Lower leg skin (tissue), 4 donors: ENCODE data around the gene SP6. TPM values are rescaled to one million over a fixed set of nuclear protein-coding genes. Genes with fewer than 3 reads are reported as not detected.

Experiments
- DNase-seq, 2 donors: peaks; one replicate each; pipeline ENCODE4 v3.0.0-alpha.2; 2019; ENCODE audit warnings: low spot score in 2 of 2
- H3K4me3 ChIP-seq: fragments of 200-600 bp; sonication (generic); 2 replicates; pipeline ENCODE4 v1.5.1; 2017; ENCODE audit warnings: mild to moderate bottlenecking, low read depth; ENCODE audit not compliant: poor library complexity, severe bottlenecking
- POLR2A ChIP-seq, 2 donors: fragments of 450-650 bp; IDR thresholded peaks; one replicate each; pipeline ENCODE4 v1.6.1; 2016 to 2017; ENCODE audit warnings: antibody characterized with exemption in 2 of 2, mild to moderate bottlenecking in 1 of 2, moderate library complexity in 1 of 2
- WGBS, 2 donors: methylation state at CpG; one replicate each; pipeline ENCODE4 v1.1.5; 2018; 5-methylcytosine and 5-hydroxymethylcytosine counted together
- intact Hi-C: fragments of 100-400 bp; cut with DNase I; formaldehyde crosslinking; loops from one replicate; pipeline ENCODE4 v1.15.0; 2023; ENCODE audit warnings: low total_unique reads
- total RNA-seq, 4 donors: library from RNA; depleted of rRNA; stranded (reverse); fragments of >200 nt; gene quantifications; one replicate each; pipeline ENCODE4 v1.1.0, GENCODE V29; 2016
- TF ChIP-seq, protein P1 (sequence below), 3 donors: fragments of 450-650 bp; IDR thresholded peaks; one replicate each; pipeline ENCODE4 v1.5.1; 2016; ENCODE audit warnings: antibody characterized with exemption in 3 of 3, mild to moderate bottlenecking in 3 of 3, moderate library complexity in 2 of 3

Gene SP6
- total RNA-seq, 4 donors from 2014 or later = 21.9 to 29.9 (median 24.7) TPM

DNA sequence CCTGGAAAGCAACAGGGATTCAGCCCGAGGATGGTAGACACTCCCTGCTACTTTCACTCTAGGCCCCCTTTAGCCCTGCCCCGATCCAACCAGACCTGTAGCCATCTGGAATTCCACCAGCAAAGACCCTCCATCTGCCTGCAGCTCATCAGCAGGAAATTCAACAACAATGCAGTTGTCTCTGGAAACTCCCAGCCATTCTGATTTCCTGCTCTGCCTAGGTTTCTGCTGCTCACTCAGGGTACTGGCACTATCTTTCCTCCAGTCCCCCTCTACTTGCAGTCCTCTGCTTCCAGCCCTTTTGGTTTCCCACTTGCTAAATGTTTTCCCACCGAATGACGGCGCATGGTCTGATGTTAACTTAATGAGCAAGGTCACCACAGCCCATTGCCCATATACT is 2.7 kb upstream of the SP6 start:
- H3K4me3 ChIP-seq = no peak overlapping the region
- intact Hi-C loops = no loop called here
- DNase-seq = no peak
- 34 to 56% methylated on average over 5 of the region's 5 CpGs for WGBS, 2 donors
- TF ChIP-seq POLR2A (IDR thresholded peaks at IDR 0.05) = no peak
- TF ChIP-seq, protein P1, sequence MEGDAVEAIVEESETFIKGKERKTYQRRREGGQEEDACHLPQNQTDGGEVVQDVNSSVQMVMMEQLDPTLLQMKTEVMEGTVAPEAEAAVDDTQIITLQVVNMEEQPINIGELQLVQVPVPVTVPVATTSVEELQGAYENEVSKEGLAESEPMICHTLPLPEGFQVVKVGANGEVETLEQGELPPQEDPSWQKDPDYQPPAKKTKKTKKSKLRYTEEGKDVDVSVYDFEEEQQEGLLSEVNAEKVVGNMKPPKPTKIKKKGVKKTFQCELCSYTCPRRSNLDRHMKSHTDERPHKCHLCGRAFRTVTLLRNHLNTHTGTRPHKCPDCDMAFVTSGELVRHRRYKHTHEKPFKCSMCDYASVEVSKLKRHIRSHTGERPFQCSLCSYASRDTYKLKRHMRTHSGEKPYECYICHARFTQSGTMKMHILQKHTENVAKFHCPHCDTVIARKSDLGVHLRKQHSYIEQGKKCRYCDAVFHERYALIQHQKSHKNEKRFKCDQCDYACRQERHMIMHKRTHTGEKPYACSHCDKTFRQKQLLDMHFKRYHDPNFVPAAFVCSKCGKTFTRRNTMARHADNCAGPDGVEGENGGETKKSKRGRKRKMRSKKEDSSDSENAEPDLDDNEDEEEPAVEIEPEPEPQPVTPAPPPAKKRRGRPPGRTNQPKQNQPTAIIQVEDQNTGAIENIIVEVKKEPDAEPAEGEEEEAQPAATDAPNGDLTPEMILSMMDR (IDR thresholded peaks at IDR 0.05) = no peak

DNA sequence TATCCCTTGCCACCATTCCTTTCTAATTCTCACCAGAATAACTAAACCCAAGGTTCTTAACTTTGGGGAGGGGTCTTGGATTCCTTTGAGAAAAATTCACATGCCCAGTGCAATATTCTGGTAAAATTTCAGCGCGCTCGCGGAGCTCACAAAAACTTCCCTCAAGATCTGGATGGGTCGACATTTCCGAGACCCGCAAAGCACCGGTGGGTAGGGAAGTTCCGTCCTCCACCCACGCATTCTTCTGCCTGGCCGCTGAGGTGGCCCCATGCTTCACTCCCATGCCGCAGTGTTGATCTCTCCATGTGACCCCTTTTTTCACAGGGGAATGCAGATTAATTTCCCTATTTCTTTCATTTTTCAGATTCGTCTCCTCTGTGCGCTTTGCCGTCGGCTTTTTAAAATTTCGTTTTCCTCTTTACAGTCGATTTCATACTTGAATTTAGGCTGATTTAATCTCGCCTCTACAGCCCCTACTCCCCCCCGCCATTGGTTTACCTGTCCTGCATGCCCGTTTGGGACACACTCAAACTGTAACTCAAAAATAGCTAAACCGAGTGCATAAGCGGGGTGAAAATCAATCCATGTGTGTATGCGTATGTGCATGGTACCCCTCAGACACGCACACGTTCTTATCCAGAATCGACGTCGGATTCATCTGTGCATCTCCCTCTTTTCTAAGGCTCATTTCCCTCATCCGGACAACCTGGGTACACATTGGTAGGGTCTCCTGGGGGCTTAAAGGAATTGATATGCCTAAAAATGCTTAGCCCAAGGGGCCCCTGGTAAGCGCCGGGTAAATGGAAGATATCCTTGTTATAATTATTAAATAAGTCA is 1.4 kb upstream of the SP6 start:
- WGBS, 2 donors = 46 to 53% methylated on average over 32 of the region's 32 CpGs
- TF ChIP-seq, protein P1 (IDR thresholded peaks at IDR 0.05) = no peak
- TF ChIP-seq POLR2A (IDR thresholded peaks at IDR 0.05) = no peak
- intact Hi-C loops = no loop called here
- H3K4me3 ChIP-seq = no peak overlapping the region
- DNase-seq = no peak

DNA sequence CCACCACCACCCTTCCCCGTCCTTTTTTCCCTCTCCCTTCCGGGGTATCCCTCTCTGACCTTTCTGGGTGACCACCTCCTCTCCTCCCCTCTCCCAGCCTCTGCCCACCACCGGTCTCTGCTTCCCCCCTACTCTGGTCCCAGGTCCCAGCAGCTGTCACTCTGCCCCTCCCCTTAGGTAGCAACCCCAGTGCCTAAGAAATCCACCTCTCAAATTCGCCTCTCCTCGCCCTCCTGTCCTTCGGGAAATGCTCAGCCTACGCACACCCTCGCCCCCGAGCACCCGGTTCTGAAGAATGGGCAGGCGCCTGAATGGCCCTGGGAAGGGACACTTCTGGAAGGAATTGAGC is 775 bp upstream of the SP6 start:
- TF ChIP-seq, protein P1 (IDR thresholded peaks at IDR 0.05) = no peak
- no peak for TF ChIP-seq POLR2A (IDR thresholded peaks at IDR 0.05)
- no peak overlapping the region for H3K4me3 ChIP-seq
- intact Hi-C loops = loop anchor here (2.0 kb wide), 1 partner anchor 217 kb away; no protein-coding TSS in a partner anchor
- 26 to 37% methylated on average over 11 of the region's 11 CpGs for WGBS, 2 donors
- no peak for DNase-seq

DNA sequence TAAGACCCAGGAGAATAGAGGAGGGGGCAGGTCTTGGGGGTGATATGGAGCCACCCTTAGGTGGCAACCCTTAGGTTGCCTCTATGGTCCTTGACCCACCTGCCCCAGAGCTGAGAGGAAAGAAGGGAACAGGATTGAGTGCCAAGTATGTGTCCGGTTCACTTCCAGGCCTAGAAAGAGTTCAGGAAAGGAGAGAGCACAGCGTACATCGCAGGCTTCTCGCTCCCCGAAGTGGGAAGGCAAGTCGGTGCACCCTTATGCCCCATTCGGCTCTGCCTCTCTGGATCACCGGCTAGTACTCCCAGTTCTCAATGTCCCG is 631 bp downstream of the SP6 start:
- no peak for DNase-seq
- 22 to 45% methylated on average over 9 of the region's 9 CpGs for WGBS, 2 donors
- intact Hi-C loops = loop anchor here (2.0 kb wide), 1 partner anchor 218 kb away; no protein-coding TSS in a partner anchor
- TF ChIP-seq, protein P1 (IDR thresholded peaks at IDR 0.05) = no peak
- no peak for TF ChIP-seq POLR2A (IDR thresholded peaks at IDR 0.05)
- H3K4me3 ChIP-seq = peak overlapping the region; percentile 21

DNA sequence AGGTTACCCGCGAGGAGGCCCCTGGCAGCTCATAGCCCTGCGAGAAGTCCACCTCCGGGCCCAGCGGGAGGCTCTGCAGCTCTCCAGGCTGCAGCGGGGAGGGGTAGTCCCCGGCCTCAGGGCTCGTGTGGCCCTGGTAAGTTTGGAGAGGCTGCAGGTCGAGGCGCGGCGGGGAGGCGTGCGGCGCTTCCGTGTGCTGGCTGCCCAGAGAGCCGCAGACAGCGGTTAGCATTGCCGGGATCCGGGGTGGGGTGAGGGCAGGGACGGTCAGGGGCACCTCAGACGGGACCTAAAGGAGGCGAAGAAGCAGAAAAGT is 2.8 kb downstream of the SP6 start:
- intact Hi-C loops = loop anchor here (2.0 kb wide), 1 partner anchor 99 kb away; no protein-coding TSS in a partner anchor
- TF ChIP-seq POLR2A (IDR thresholded peaks at IDR 0.05) = no peak
- 66 to 71% methylated on average over 18 to 23 of the region's 23 CpGs for WGBS, 2 donors
- DNase-seq = no peak
- H3K4me3 ChIP-seq = no peak overlapping the region

DNA sequence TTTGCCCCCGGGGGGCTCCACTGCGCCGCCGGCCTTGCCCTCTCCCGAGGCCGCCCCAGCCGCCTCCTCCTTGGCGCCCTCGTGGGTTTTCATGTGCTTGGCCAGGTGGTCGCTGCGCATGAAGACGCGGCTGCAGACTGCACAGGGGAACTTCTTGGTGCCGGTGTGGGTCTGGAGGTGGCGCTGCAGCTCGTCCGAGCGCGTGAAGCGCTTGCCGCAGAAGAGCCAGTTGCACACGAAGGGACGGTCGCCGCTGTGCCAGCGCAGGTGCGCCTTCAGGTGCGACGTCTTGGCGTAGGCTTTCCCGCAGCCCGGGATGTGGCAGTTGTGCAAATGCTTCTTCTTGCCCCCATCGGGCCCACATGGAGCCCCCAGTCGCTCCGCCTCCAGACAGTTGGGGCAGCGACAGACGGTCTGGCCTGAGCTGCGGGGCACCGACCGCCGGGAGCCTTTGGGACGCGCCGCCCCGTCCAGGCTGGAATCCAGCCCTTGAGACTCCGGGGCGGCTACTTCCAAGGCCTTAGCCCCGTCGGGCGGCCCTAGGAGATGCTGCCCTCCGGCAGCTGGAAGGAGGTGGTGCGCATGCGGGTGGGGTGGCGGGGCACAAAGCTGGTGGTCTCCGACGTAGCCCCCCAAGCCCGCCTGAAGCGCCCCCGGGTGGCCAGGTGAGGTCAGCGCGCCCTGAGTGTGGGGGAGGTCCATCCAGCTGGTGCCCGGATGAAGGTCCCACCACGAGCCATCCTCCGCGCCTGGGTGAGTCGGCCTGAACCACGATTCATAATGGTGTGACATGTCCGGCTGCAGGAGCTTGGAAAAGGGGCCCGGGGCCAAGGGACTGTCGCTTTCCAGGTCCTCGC is 3.4 kb downstream of the SP6 start:
- WGBS, 2 donors = 29 to 37% methylated on average over 22 to 49 of the region's 71 CpGs
- DNase-seq = no peak
- H3K4me3 ChIP-seq = no peak overlapping the region
- TF ChIP-seq POLR2A (IDR thresholded peaks at IDR 0.05) = no peak
- TF ChIP-seq, protein P1 (IDR thresholded peaks at IDR 0.05) = no peak
- intact Hi-C loops = loop anchor here (2.0 kb wide), 1 partner anchor 99 kb away; no protein-coding TSS in a partner anchor
